GM18517 (cell line): Measurements from ENCODE around the gene SEMA6A.

ENCODE experiments used
- ATAC-seq: cut with Tn5 transposase; IDR thresholded peaks from one replicate; pipeline ENCODE4 v1.9.1; 2021; ENCODE audit warnings: mild to moderate bottlenecking, moderate library complexity; ENCODE audit not compliant: unreplicated experiment

SEMA6A gene

GRCh38 chr5:116498503-116499048, 76.0 kb downstream of the SEMA6A start:
- no peak for ATAC-seq

- ATAC-seq, result no peak
These were observed 77.0 kb downstream of the SEMA6A start for GRCh38 chr5:116497631-116498030.

- no peak for ATAC-seq
These were observed 78.8 kb downstream of the SEMA6A start for GRCh38 chr5:116495786-116496357.

- no peak for ATAC-seq
These were observed 79.7 kb downstream of the SEMA6A start for GRCh38 chr5:116494784-116495450.

GRCh38 chr5:116492776-116493175, 81.8 kb downstream of the SEMA6A start:
- no peak for ATAC-seq

- ATAC-seq, result no peak
These were observed 82.5 kb downstream of the SEMA6A start for GRCh38 chr5:116492016-116492623.

- no peak for ATAC-seq
These were observed 86.1 kb downstream of the SEMA6A start for GRCh38 chr5:116488356-116489041.

GRCh38 chr5:116487045-116487444, 87.6 kb downstream of the SEMA6A start:
- ATAC-seq, result no peak

GRCh38 chr5:116486588-116486987, 88.0 kb downstream of the SEMA6A start:
- ATAC-seq, result no peak

- ATAC-seq, result no peak
These were observed 90.0 kb downstream of the SEMA6A start for GRCh38 chr5:116484645-116485044.

- no peak for ATAC-seq
These were observed 92.2 kb downstream of the SEMA6A start for GRCh38 chr5:116482394-116482793.

- no peak for ATAC-seq
These were observed 93.6 kb downstream of the SEMA6A start for GRCh38 chr5:116480894-116481510.

- ATAC-seq, result no peak
These were observed 94.6 kb downstream of the SEMA6A start for GRCh38 chr5:116479776-116480675.

GRCh38 chr5:116478491-116478890, 96.1 kb downstream of the SEMA6A start:
- no peak for ATAC-seq

- ATAC-seq, result no peak
These were observed 97.6 kb downstream of the SEMA6A start for GRCh38 chr5:116476897-116477537.

GRCh38 chr5:116475338-116475737, 99.3 kb downstream of the SEMA6A start:
- ATAC-seq, result no peak

- ATAC-seq, result no peak
These were observed 100.9 kb downstream of the SEMA6A start for GRCh38 chr5:116473706-116474105.

- ATAC-seq, result no peak
These were observed 102.3 kb downstream of the SEMA6A start for GRCh38 chr5:116472274-116472673.

- ATAC-seq, result no peak
These were observed 105.0 kb downstream of the SEMA6A start for GRCh38 chr5:116469631-116470030.

GRCh38 chr5:116468583-116468982, 106.0 kb downstream of the SEMA6A start:
- ATAC-seq, result no peak
